CD4-positive, alpha-beta memory T cell (primary cell): ENCODE measurements around the gene FNTB. TPM values are rescaled to one million over a fixed set of nuclear protein-coding genes. Genes with fewer than 3 reads are reported as not detected.

Experiments
- CTCF ChIA-PET: fragments of 350-600 bp; sonication (Branson Sonifier 250); formaldehyde crosslinking; loops from one replicate; lab custom pipeline; 2021; ENCODE audit warnings: inconsistent platforms; ENCODE audit not compliant: partially characterized antibody; lab: Charles Lee
- POLR2A ChIA-PET: fragments of 350-600 bp; sonication (Branson Sonifier 250); formaldehyde crosslinking; loops from one replicate; lab custom pipeline; 2021; ENCODE audit not compliant: partially characterized antibody; lab: Charles Lee
- DNase-seq, 5 donors: peaks; one replicate each; pipeline versions ENCODE4 v3.0.0 to v3.0.0-alpha.2; 2020 to 2022; ENCODE audit warnings: mixed read lengths in 1 of 5
- H3K27ac ChIP-seq: one replicate; pipeline ENCODE4 v1.7.0; 2013; ENCODE audit warnings: low read depth, low read length
- H3K27me3 ChIP-seq: 2 replicates; pipeline ENCODE4 v1.7.0; 2013; ENCODE audit warnings: mild to moderate bottlenecking, low read length, moderate library complexity; ENCODE audit not compliant: insufficient read depth
- H3K36me3 ChIP-seq: 2 replicates; pipeline ENCODE4 v1.7.0; 2013; ENCODE audit warnings: mild to moderate bottlenecking, low read length, moderate library complexity; ENCODE audit not compliant: insufficient read depth
- H3K4me1 ChIP-seq: 2 replicates; pipeline ENCODE4 v1.7.0; 2013; ENCODE audit warnings: mild to moderate bottlenecking, low read length, moderate library complexity; ENCODE audit not compliant: insufficient read depth
- H3K4me3 ChIP-seq, 2 donors: one replicate each; pipeline ENCODE4 v1.7.0; 2013; ENCODE audit warnings: low read length in 2 of 2, mild to moderate bottlenecking in 1 of 2
- H3K9me3 ChIP-seq, 2 donors: one replicate each; pipeline ENCODE4 v1.7.0; 2013; ENCODE audit warnings: low read length in 2 of 2, control low read depth in 1 of 2; ENCODE audit not compliant: control insufficient read depth in 1 of 2
- H3K27ac Mint-ChIP-seq, 7 donors: one replicate each; pipeline ENCODE4 v1.8.0; 2020 to 2021; ENCODE audit warnings: mixed read lengths in 7 of 7, mild to moderate bottlenecking in 6 of 7, inconsistent platforms in 3 of 7, moderate library complexity in 3 of 7
- H3K27me3 Mint-ChIP-seq, 2 donors: one replicate each; pipeline ENCODE4 v1.8.0; 2020 to 2021; ENCODE audit warnings: mixed read lengths in 2 of 2
- H3K36me3 Mint-ChIP-seq, 2 donors: one replicate each; pipeline ENCODE4 v1.8.0; 2020 to 2021; ENCODE audit warnings: mixed read lengths in 2 of 2, inconsistent platforms in 1 of 2, mild to moderate bottlenecking in 1 of 2
- H3K4me1 Mint-ChIP-seq, 4 donors: one replicate each; pipeline ENCODE4 v1.8.0; 2020 to 2021; ENCODE audit warnings: mixed read lengths in 4 of 4, mild to moderate bottlenecking in 1 of 4
- H3K4me3 Mint-ChIP-seq, 8 donors: one replicate each; pipeline ENCODE4 v1.8.0; 2020 to 2021; ENCODE audit warnings: mixed read lengths in 8 of 8, mild to moderate bottlenecking in 7 of 8, moderate library complexity in 6 of 8, inconsistent platforms in 3 of 8
- H3K9me3 Mint-ChIP-seq, 8 donors: one replicate each; pipeline ENCODE4 v1.8.0; 2020 to 2021; ENCODE audit warnings: mixed read lengths in 8 of 8, mild to moderate bottlenecking in 5 of 8, inconsistent platforms in 3 of 8, moderate library complexity in 1 of 8
- intact Hi-C: fragments of 100-400 bp; cut with micrococcal nuclease; formaldehyde crosslinking; loops from one replicate; pipeline ENCODE4 v1.15.1; 2023
- polyA plus RNA-seq, 2 donors: library from polyadenylated mRNA; unstranded; fragments of 300-500 nt; fragmentation: Illumina TruSeq; gene quantifications; one replicate each; pipeline ENCODE4 v1.2.3, GENCODE V29; 2021
- total RNA-seq, 2 experiments: library from RNA; stranded (reverse); gene quantifications; one replicate each; pipeline ENCODE4 v1.2.3, GENCODE V29; 2021

Gene FNTB
- total and polyA plus RNA-seq, 4 experiments from 2014 or later = 4.5 to 13.6 (median 11.8) TPM

- H3K27me3 Mint-ChIP-seq = no peaks in the 10 kb centered on the region
- no peak overlapping the region for H3K4me3 Mint-ChIP-seq
- no peak for DNase-seq
- Histone ChIP-seq H3K4me1 (peaks cover 4% of the 10 kb centered on the region), H3K36me3 (no peaks in the 10 kb centered on the region), H3K4me3 (no peak overlapping the region), H3K9me3 (no peaks in the 10 kb centered on the region), H3K27ac (no peak overlapping the region), H3K27me3 (no peaks in the 10 kb centered on the region)
- CTCF ChIA-PET = interaction anchor here (1.5 kb wide), 1 partner anchor 135 kb away, joined by 5 read pairs; no protein-coding TSS in a partner anchor
- H3K27ac Mint-ChIP-seq = peak overlapping the region in 3 of 7 donors; percentile 11 to 43 (median 18)
- POLR2A ChIA-PET = no interaction called here
- H3K36me3 Mint-ChIP-seq = peaks cover 6 to 10% of the 10 kb centered on the region in 2 donors
- intact Hi-C loops = no loop called here
- H3K4me1 Mint-ChIP-seq = peaks cover 0 to 5% (median 1%) of the 10 kb centered on the region in 4 donors
- H3K9me3 Mint-ChIP-seq = no peaks in the 10 kb centered on the region
Measured at GRCh38 chr14:64958201-64958600, 28.5 kb upstream of the FNTB start.

- no peak for DNase-seq
- H3K9me3 Mint-ChIP-seq = no peaks in the 10 kb centered on the region
- Histone ChIP-seq H3K36me3 (no peaks in the 10 kb centered on the region), H3K27ac (no peak overlapping the region), H3K27me3 (no peaks in the 10 kb centered on the region), H3K4me3 (no peak overlapping the region), H3K4me1 (peaks cover 4% of the 10 kb centered on the region), H3K9me3 (no peaks in the 10 kb centered on the region)
- no peaks in the 10 kb centered on the region for H3K27me3 Mint-ChIP-seq
- H3K4me1 Mint-ChIP-seq = peaks cover 0 to 4% (median 2%) of the 10 kb centered on the region in 4 donors
- H3K36me3 Mint-ChIP-seq = peaks cover 5 to 10% of the 10 kb centered on the region in 2 donors
- intact Hi-C loops = no loop called here
- ChIA-PET POLR2A (no interaction called here), CTCF (no interaction called here)
- peak overlapping the region in 1 of 7 donors; percentile 11 for H3K27ac Mint-ChIP-seq
- no peak overlapping the region for H3K4me3 Mint-ChIP-seq
Measured at GRCh38 chr14:64958743-64959142, 28.0 kb upstream of the FNTB start.

- intact Hi-C loops = no loop called here
- DNase-seq = no peak
- no peak overlapping the region for H3K27ac ChIP-seq
- peaks cover 4% of the 10 kb centered on the region for H3K4me1 ChIP-seq
- no peak overlapping the region for H3K4me3 ChIP-seq
- Mint-ChIP-seq H3K9me3 (no peaks in the 10 kb centered on the region), H3K36me3 (peaks cover 2 to 6% of the 10 kb centered on the region in 2 donors), H3K27ac (peak overlapping the region in 2 of 7 donors; percentile 52 to 59), H3K4me1 (peaks cover 0 to 4% (median 1%) of the 10 kb centered on the region in 4 donors), H3K27me3 (no peaks in the 10 kb centered on the region), H3K4me3 (no peak overlapping the region)
- CTCF ChIA-PET = interaction anchor here (0.6 to 1.0 kb wide), 5 partner anchors 10 to 324 kb away, joined by 3 to 4 read pairs (median 3); no protein-coding TSS in a partner anchor
- no peaks in the 10 kb centered on the region for H3K9me3 ChIP-seq
- H3K27me3 ChIP-seq = no peaks in the 10 kb centered on the region
- no peaks in the 10 kb centered on the region for H3K36me3 ChIP-seq
- POLR2A ChIA-PET = interaction anchor here (0.6 to 1.6 kb wide), 3 partner anchors 9 to 1739 kb away, joined by 3 to 7 read pairs (median 3); no protein-coding TSS in a partner anchor
Measured at GRCh38 chr14:64960762-64961276, 25.9 kb upstream of the FNTB start.

- Mint-ChIP-seq H3K4me1 (peaks cover 0 to 7% (median 2%) of the 10 kb centered on the region in 4 donors), H3K36me3 (peaks cover 0 to 4% of the 10 kb centered on the region in 2 donors), H3K27ac (peak overlapping the region in 3 of 7 donors; percentile 4 to 31 (median 18)), H3K9me3 (no peaks in the 10 kb centered on the region), H3K4me3 (no peak overlapping the region), H3K27me3 (no peaks in the 10 kb centered on the region)
- intact Hi-C loops = no loop called here
- H3K4me1 ChIP-seq = peaks cover 4% of the 10 kb centered on the region
- H3K36me3 ChIP-seq = no peaks in the 10 kb centered on the region
- no peaks in the 10 kb centered on the region for H3K9me3 ChIP-seq
- no peak overlapping the region for H3K27ac ChIP-seq
- no peaks in the 10 kb centered on the region for H3K27me3 ChIP-seq
- no peak overlapping the region for H3K4me3 ChIP-seq
- no peak for DNase-seq
- ChIA-PET POLR2A (no interaction called here), CTCF (no interaction called here)
Measured at GRCh38 chr14:64963611-64964010, 23.1 kb upstream of the FNTB start.

- intact Hi-C loops = no loop called here
- no peaks in the 10 kb centered on the region for H3K36me3 ChIP-seq
- ChIA-PET POLR2A (interaction anchor here (0.7 kb wide), 1 partner anchor 51 kb away, joined by 3 read pairs; no protein-coding TSS in a partner anchor), CTCF (interaction anchor here (0.6 to 1.4 kb wide), 2 partner anchors 15 to 296 kb away, joined by 4 read pairs; no protein-coding TSS in a partner anchor)
- no peaks in the 10 kb centered on the region for H3K27me3 Mint-ChIP-seq
- no peaks in the 10 kb centered on the region for H3K9me3 ChIP-seq
- no peak overlapping the region for H3K27ac ChIP-seq
- H3K4me1 Mint-ChIP-seq = peaks cover 5 to 11% (median 7%) of the 10 kb centered on the region in 4 donors
- H3K4me1 ChIP-seq = peaks cover 4% of the 10 kb centered on the region
- peaks cover 0 to 4% of the 10 kb centered on the region in 2 donors for H3K36me3 Mint-ChIP-seq
- DNase-seq = no peak
- no peaks in the 10 kb centered on the region for H3K27me3 ChIP-seq
- H3K9me3 Mint-ChIP-seq = no peaks in the 10 kb centered on the region
- H3K4me3 Mint-ChIP-seq = no peak overlapping the region
- no peak overlapping the region for H3K4me3 ChIP-seq
- peak overlapping the region in 1 of 7 donors; percentile 78 for H3K27ac Mint-ChIP-seq
Measured at GRCh38 chr14:64965356-64966000, 21.2 kb upstream of the FNTB start.

GRCh38 chr14:64966976-64967375, 19.7 kb upstream of the FNTB start:
- Histone ChIP-seq H3K27me3 (no peaks in the 10 kb centered on the region), H3K9me3 (no peaks in the 10 kb centered on the region), H3K36me3 (no peaks in the 10 kb centered on the region), H3K4me3 (no peak overlapping the region), H3K27ac (no peak overlapping the region), H3K4me1 (peaks cover 10% of the 10 kb centered on the region)
- Mint-ChIP-seq H3K36me3 (peaks cover 0 to 4% of the 10 kb centered on the region in 2 donors), H3K9me3 (no peaks in the 10 kb centered on the region), H3K4me3 (no peak overlapping the region), H3K27me3 (no peaks in the 10 kb centered on the region), H3K4me1 (peaks cover 14 to 17% (median 15%) of the 10 kb centered on the region in 4 donors), H3K27ac (peak overlapping the region in 3 of 7 donors; percentile 32 to 64 (median 39))
- ChIA-PET POLR2A (no interaction called here), CTCF (no interaction called here)
- no peak for DNase-seq
- intact Hi-C loops = no loop called here

GRCh38 chr14:64968167-64968566, 18.5 kb upstream of the FNTB start:
- Histone ChIP-seq H3K4me1 (peaks cover 16% of the 10 kb centered on the region), H3K27ac (no peak overlapping the region), H3K36me3 (no peaks in the 10 kb centered on the region), H3K9me3 (no peaks in the 10 kb centered on the region), H3K4me3 (no peak overlapping the region), H3K27me3 (no peaks in the 10 kb centered on the region)
- POLR2A ChIA-PET = interaction anchor here (1.1 kb wide), 1 partner anchor 53 kb away, joined by 5 read pairs; the partner anchor contains the start of gene CHURC1
- DNase-seq = no peak
- H3K4me1 Mint-ChIP-seq = peaks cover 13 to 23% (median 15%) of the 10 kb centered on the region in 4 donors
- intact Hi-C loops = no loop called here
- no peaks in the 10 kb centered on the region for H3K9me3 Mint-ChIP-seq
- CTCF ChIA-PET = no interaction called here
- H3K36me3 Mint-ChIP-seq = peaks cover 0 to 4% of the 10 kb centered on the region in 2 donors
- peak overlapping the region in 2 of 7 donors; percentile 6 to 18 for H3K27ac Mint-ChIP-seq
- no peaks in the 10 kb centered on the region for H3K27me3 Mint-ChIP-seq
- no peak overlapping the region for H3K4me3 Mint-ChIP-seq
